ENCODE results near the gene RELN.
"Not testable (repeated sequence)": the region's sequence is repeated elsewhere in the genome, so short reads cannot be mapped to it uniquely, and the experiment has no call there.

Gene RELN

DNA sequence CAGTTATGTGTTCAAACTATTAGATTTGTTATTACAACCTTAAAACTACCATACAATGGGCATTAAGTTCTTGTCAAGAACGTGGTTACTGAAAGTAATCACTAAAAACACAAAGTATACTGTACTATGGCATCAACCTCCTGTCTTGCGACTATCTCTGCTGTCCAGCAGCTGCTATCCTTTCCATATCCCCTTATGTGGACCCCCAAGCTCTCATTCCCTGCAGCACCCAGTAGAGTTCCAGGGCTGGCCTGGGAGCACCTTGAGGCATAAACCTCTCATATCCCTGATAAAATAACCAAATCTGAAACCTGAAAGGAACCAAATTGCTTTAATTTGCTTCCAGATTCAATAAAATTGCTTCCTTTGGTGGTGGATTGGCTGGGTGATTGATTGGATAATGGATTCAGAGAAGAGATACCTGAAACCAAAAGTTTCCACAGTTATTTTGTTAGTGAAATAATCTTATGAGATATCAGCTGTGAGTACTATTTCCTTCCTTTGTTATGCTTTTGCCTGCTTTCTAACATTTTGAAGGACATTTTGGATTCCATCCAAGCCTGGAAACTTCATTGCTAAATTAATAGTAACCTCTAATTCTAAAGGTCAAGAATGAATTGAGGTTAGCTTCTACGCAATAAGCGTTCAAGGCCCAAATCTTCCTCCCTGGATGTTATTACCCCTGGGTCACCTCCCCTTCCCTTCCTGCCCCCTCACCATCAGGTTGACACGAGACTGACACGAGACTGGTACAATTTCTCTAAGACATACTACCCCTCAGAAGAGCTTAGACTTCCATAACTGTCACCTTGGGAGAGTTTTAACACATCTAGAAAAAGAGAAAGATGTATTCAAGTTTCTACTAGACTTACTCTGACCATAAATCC lies 48.8 kb downstream of the RELN start:
- DNase-seq, result no peak

- DNase-seq, result no peak
Observed at GRCh38 chr7:103937680-103938079, 51.8 kb downstream of the RELN start.

DNA sequence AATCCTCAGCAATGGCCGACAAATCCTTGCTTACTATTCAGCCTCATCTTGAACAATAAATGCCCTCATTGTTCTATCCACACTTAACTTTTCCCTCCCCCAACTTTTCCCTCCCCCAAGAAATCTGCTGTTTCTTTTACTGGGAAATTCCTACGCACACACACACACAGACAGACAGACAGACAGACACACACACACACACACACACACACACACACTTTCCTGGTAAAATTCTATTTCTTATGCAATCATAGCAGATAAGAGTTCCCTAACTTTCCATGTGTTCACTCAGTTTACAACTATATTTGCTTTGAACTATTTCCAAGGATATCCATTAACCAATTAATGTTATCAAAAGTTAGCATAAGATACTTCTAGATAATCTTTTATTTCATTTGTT lies 52.9 kb downstream of the RELN start:
- no peak for DNase-seq

GRCh38 chr7:103934508-103934907 lies 55.0 kb downstream of the RELN start:
- no peak for DNase-seq

DNA sequence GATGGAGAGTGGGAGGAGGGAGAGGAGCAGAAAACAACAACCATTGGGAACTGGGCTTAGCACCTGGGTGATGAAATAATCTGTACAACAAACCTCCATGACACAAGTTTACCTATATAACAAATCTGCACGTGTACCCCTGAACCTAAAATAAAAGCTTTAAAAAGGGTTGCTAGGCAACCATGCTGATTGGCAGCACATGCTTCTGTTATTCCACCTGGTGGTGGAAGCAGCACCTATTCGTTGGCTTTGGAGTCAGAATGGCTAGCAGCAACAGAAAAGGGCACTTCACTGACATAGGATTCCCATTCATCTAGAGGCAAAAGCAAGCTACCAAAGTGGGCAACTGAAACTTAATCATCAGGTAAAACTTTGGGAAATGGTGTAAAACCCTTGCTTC lies 57.1 kb downstream of the RELN start:
- DNase-seq, result no peak

DNA sequence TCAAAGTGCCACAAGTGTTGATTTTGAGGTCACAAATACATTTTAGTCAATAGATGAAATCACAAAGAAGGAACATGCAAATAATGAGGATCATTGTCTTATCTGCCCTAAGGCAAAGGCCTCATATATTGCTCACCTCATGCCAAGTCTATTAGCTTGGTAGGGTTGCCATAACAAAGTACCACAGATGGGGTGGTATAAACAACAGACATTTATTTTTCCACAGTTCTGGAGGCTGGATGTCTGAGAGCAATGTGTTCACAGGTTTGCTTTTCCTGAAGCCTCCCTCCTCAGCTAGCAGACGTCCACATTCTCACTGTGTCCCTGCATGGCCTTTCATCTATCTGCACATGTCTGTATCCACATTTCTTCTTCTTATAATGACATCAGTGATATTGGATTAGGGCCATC lies 59.6 kb downstream of the RELN start:
- no peak for DNase-seq

DNA sequence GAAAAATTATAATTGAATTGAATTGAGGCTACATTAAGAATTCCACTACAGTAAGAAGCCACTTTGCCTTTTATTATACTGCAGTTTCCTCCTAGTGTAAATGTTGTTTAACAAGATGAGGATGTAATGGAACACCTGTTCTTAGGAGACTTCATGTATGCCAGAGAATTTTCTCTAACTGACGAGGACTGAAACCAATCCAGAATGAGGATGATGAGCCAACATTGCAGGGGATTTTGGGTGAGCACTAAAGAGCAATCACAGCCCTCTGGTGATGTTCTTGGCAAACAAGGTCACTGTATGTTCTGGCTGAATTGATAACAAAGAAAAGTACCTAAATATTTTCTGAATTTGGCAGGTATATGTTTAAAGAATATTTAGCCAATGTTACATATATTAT lies 60.9 kb downstream of the RELN start:
- no peak for DNase-seq

DNA sequence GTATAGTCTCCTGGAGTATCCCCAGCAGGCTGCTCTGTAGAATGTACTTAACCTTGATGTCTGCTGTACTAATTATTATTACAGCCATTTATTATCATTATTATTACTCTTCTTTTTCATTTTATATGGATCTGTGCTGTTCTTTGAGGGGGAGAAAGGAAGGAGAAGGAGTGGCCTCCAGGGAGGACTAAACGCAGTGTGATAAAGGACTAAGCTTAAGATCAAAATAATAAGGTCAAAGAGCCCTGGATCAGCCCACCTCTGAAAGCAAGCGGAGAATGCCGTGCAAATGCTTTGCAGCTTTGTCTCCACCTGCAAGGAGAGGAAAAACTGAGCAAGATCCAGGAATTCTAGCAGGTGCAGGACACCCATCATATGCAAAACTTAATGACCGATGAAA lies 65.3 kb downstream of the RELN start:
- DNase-seq, result no peak

DNA sequence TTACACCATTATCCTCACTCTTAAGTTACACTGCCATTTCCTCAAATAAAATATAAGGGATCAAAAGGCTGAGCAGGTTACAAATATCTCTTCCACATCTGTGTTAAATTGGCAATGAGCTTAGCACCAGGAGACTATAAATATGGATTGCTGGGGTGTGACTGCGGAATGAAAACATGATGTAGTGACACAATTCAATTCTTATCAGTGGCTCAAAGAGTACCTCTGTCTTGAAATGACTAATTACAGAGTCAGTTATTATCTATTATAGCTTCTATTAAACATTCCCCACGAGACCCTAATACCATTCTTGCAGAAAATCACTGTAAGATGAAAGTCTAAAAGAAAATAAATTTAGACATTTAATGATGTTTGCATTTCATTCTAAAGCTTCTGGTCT lies 67.1 kb downstream of the RELN start:
- no peak for DNase-seq

DNA sequence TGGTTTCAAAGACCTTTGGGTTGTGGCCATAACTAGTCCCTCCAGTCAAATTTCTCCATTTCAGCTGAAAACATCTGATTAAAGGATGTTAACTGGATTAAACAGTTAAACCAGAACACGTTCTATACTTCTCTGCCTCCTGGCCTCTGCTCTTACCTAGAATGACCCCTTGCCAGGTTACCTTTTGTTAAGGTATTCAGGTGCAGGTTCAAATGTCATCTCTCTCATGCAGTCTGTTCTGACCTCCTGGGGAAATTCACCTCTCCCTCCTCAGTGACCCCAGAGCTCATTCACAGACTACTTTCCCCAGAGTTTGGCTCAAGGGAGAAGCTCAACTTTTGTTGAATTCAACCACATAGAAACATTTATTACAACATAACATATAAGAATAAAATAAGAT lies 67.8 kb downstream of the RELN start:
- DNase-seq, result no peak

DNA sequence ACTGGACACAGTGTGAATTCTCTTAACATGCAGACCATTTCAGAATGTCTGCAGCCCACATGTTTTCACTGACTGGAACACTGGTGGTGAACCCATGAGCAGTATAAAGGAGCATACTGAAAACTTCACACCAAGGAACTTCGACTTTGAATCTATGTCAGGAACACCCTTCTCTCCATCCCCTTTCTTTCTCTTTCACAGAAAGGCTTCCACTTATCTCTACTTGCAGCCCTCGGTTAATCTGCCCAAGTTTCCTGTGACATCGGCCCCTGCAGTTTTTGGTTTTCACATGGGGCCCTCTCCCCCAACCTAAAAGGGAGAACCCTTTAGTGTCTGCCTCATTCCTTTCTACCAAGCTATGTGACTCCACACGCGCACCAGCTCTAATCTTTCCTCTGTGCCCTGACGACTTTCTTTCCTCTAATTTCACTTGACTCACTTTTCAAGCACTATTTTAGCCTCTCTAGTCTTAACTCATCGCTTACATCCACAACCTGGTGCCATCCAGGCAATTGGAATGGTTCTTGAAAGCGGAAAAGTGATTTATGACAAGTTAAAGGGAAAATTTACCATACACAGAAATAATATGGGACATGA lies 70.1 kb downstream of the RELN start:
- DNase-seq, result no peak

- DNase-seq, result no peak
Observed at GRCh38 chr7:103918631-103919271, 70.7 kb downstream of the RELN start.

- DNase-seq, result no peak
Observed at GRCh38 chr7:103915680-103916357, 73.6 kb downstream of the RELN start.

GRCh38 chr7:103914147-103914899 lies 75.1 kb downstream of the RELN start:
- DNase-seq, result no peak

DNA sequence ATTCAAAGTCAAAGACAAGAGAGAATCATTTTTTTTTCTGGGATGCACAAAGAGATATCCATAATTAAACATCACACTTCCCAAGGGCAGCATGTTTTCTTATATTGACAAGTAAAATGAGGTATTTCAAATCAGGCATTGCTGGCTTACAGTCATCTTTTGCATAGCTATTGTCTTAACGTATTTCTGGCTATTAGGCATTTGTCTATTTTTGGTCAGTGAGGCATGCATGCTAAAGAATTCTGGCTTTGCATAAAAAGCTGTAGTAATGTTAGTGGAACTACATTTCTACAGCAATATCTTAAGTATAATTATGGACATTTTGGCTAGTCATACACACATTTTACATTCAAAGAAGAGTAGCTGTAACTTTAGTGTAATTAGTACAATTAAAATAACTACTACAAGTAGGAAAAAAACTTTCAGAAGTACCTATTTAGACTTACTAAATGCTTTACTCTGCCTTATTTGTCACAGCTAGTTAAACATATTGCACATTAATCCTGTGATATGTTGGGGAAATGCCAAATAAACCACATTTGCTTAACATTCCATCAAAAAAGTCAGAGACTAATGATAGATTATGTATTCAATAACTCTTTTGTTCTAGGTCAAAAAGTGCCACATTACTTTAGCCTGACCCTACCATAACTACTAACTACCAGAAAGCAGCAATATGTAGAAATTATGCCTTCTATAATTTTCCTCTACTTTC lies 76.4 kb downstream of the RELN start:
- DNase-seq, result no peak

DNA sequence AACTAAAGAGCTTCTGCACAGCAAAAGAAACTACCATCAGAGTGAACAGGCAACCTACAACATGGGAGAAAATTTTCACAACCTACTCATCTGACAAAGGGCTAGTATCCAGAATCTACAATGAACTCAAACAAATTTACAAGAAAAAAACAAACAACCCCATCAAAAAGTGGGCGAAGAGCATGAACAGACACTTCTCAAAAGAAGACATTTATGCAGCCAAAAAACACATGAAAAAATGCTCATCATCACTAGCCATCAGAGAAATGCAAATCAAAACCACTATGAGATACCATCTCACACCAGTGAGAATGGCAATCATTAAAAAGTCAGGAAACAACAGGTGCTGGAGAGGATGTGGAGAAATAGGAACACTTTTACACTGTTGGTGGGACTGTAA lies 78.4 kb downstream of the RELN start:
- DNase-seq, result not testable (repeated sequence)

- DNase-seq, result no peak
Observed at GRCh38 chr7:103905997-103906396, 83.5 kb downstream of the RELN start.

DNA sequence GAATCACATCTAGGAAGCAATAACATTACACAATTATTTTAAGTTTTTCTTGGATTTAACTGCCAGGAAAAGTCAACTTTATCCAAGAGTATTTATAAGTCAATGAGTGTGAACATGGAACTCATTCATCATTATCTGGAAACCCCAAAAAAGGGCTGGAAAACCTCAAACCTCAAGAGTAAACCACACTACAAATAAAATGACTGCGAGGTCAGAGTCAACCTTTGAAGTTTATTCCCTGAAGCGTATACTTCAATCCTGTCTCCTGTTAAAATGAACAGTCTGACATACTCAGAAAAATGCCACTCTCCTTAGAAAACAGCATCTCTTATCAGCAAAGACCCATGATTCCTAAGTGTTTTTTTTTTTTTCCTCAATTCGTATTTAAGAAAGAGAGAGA lies 86.5 kb downstream of the RELN start:
- DNase-seq, result no peak

DNA sequence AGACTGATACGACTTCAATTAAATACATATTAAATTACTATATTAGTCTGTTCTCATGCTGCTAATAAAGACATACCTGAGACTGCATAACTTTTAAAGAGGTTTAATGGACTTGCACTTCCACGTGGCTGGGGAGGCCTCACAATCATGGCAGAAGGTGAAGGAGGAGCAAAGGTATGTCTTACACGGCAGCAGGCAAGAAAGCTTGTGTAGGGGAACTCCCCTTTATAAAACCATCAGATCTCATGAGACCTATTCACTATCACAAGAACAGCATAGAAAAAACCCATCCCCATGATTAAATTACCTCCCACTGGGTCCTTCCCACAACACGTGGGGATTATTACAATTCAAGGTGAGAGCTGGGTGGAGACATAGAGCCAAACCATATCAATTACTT lies 92.6 kb downstream of the RELN start:
- DNase-seq, result not testable (repeated sequence)

- no peak for DNase-seq
Observed at GRCh38 chr7:103894656-103895596, 94.5 kb downstream of the RELN start.

- no peak for DNase-seq
Observed at GRCh38 chr7:103893350-103893749, 96.1 kb downstream of the RELN start.
